ENCODE measurements around the gene MPC1. TPM values are rescaled to one million over a fixed set of nuclear protein-coding genes. Genes with fewer than 3 reads are reported as not detected.
"Not testable (repeated sequence)": the region's sequence is repeated elsewhere in the genome, so short reads cannot be mapped to it uniquely, and the experiment has no call there.

Gene MPC1
- total RNA-seq, 1 experiment from 2014 or later: 109 TPM

GRCh38 chr6:166345672-166346071 is 37.1 kb downstream of the MPC1 start:
- not testable (repeated sequence) for H3K9ac ChIP-seq (ENCODE audit: low read length); H3K36me3 ChIP-seq (ENCODE audit: insufficient read depth, low read length); H3K9me3 ChIP-seq (ENCODE audit: low read length); H3K4me2 ChIP-seq (ENCODE audit: low read depth, low read length, poor library complexity, severe bottlenecking); H4K20me1 ChIP-seq (ENCODE audit: insufficient read depth, low read depth, low read length); DNase-seq; H3K27me3 ChIP-seq (ENCODE audit: low read length); H2AFZ ChIP-seq (ENCODE audit: low read length); H3K27ac ChIP-seq (ENCODE audit: low read length); H3K9me2 ChIP-seq (replicated peaks; ENCODE audit: insufficient read depth, low read length); H3K4me3 ChIP-seq (ENCODE audit: low read length)
- peaks cover 28% of the 10 kb centered on the region for H3K4me1 ChIP-seq (ENCODE audit: low read length)
- peaks cover 23% of the 10 kb centered on the region for H3K79me2 ChIP-seq (ENCODE audit: low read length)

- Histone ChIP-seq H3K79me2 (ENCODE audit: low read length) (peaks cover 30% of the 10 kb centered on the region), H3K4me1 (ENCODE audit: low read length) (peaks cover 35% of the 10 kb centered on the region)
- H4K20me1 ChIP-seq (ENCODE audit: insufficient read depth, low read depth, low read length); H2AFZ ChIP-seq (ENCODE audit: low read length); H3K9me3 ChIP-seq (ENCODE audit: low read length); H3K4me2 ChIP-seq (ENCODE audit: low read depth, low read length, poor library complexity, severe bottlenecking); H3K4me3 ChIP-seq (ENCODE audit: low read length); H3K27me3 ChIP-seq (ENCODE audit: low read length); H3K27ac ChIP-seq (ENCODE audit: low read length); H3K36me3 ChIP-seq (ENCODE audit: insufficient read depth, low read length); H3K9me2 ChIP-seq (replicated peaks; ENCODE audit: insufficient read depth, low read length); DNase-seq; H3K9ac ChIP-seq (ENCODE audit: low read length): not testable (repeated sequence)
Observed at GRCh38 chr6:166344921-166345320, 37.8 kb downstream of the MPC1 start.

GRCh38 chr6:166344240-166344639 is 38.5 kb downstream of the MPC1 start:
- Histone ChIP-seq H3K4me3 (ENCODE audit: low read length) (no peak overlapping the region), H3K79me2 (ENCODE audit: low read length) (peaks cover 37% of the 10 kb centered on the region), H3K9me2 (replicated peaks; ENCODE audit: insufficient read depth, low read length) (no peaks in the 10 kb centered on the region), H3K27ac (ENCODE audit: low read length) (no peak overlapping the region), H3K36me3 (ENCODE audit: insufficient read depth, low read length) (peaks cover 4% of the 10 kb centered on the region; the same call in 1 of the 2 replicates), H3K9me3 (ENCODE audit: low read length) (no peaks in the 10 kb centered on the region), H2AFZ (ENCODE audit: low read length) (no peak overlapping the region), H3K9ac (ENCODE audit: low read length) (no peak overlapping the region), H3K4me2 (ENCODE audit: low read depth, low read length, poor library complexity, severe bottlenecking) (no peak overlapping the region), H4K20me1 (ENCODE audit: insufficient read depth, low read depth, low read length) (peaks cover 6% of the 10 kb centered on the region; the same call in 1 of the 2 replicates), H3K4me1 (ENCODE audit: low read length) (peaks cover 37% of the 10 kb centered on the region), H3K27me3 (ENCODE audit: low read length) (no peaks in the 10 kb centered on the region)
- no peak for DNase-seq

GRCh38 chr6:166343150-166343487 is 39.6 kb downstream of the MPC1 start:
- peaks cover 7% of the 10 kb centered on the region; the same call in 1 of the 2 replicates for H3K36me3 ChIP-seq (ENCODE audit: insufficient read depth, low read length)
- peaks cover 48% of the 10 kb centered on the region for H3K79me2 ChIP-seq (ENCODE audit: low read length)

GRCh38 chr6:166342349-166343149 is 40.2 kb downstream of the MPC1 start, which contains the start of gene SFT2D1:
TSS of gene SFT2D1 (minus strand) at chr6:166342545. CDS start at chr6:166342481, 64 bp downstream.
- H3K9ac ChIP-seq (ENCODE audit: low read length): peak within 1 kb of the TSS; percentile 93
- H3K27me3 ChIP-seq (ENCODE audit: low read length): no peaks in the 10 kb centered on the region
- peak within 1 kb of the TSS; percentile 79 for H3K27ac ChIP-seq (ENCODE audit: low read length)
- H3K4me3 ChIP-seq (ENCODE audit: low read length): peak within 1 kb of the TSS; percentile 94
- H3K79me2 ChIP-seq (ENCODE audit: low read length): peaks cover 54% of the 10 kb centered on the region
- peak; percentile 94 for DNase-seq
- peaks cover 12% of the 10 kb centered on the region; the same call in 1 of the 2 replicates for H4K20me1 ChIP-seq (ENCODE audit: insufficient read depth, low read depth, low read length)
- peaks cover 13% of the 10 kb centered on the region; the same call in 1 of the 2 replicates for H3K36me3 ChIP-seq (ENCODE audit: insufficient read depth, low read length)
- no peaks in the 10 kb centered on the region for H3K9me3 ChIP-seq (ENCODE audit: low read length)
- H3K4me2 ChIP-seq (ENCODE audit: low read depth, low read length, poor library complexity, severe bottlenecking): peak within 1 kb of the TSS; percentile 87
- H2AFZ ChIP-seq (ENCODE audit: low read length): peak within 1 kb of the TSS; percentile 35; the same call in 1 of the 2 replicates
- H3K9me2 ChIP-seq (replicated peaks; ENCODE audit: insufficient read depth, low read length): no peaks in the 10 kb centered on the region
- peaks cover 35% of the 10 kb centered on the region for H3K4me1 ChIP-seq (ENCODE audit: low read length)

More at GRCh38 chr6:166343150-166343487, 39.6 kb downstream of the MPC1 start:
- Histone ChIP-seq H3K27me3 (ENCODE audit: low read length) (no peaks in the 10 kb centered on the region), H3K4me3 (ENCODE audit: low read length) (peak overlapping the region; percentile 94), H3K4me2 (ENCODE audit: low read depth, low read length, poor library complexity, severe bottlenecking) (peak overlapping the region; percentile 87), H3K9ac (ENCODE audit: low read length) (peak overlapping the region; percentile 93), H3K9me2 (replicated peaks; ENCODE audit: insufficient read depth, low read length) (no peaks in the 10 kb centered on the region), H2AFZ (ENCODE audit: low read length) (peak overlapping the region; percentile 35; the same call in 1 of the 2 replicates), H3K4me1 (ENCODE audit: low read length) (peaks cover 37% of the 10 kb centered on the region), H4K20me1 (ENCODE audit: insufficient read depth, low read depth, low read length) (peaks cover 12% of the 10 kb centered on the region; the same call in 1 of the 2 replicates), H3K27ac (ENCODE audit: low read length) (peak overlapping the region; percentile 79), H3K9me3 (ENCODE audit: low read length) (no peaks in the 10 kb centered on the region)
- DNase-seq: peak; percentile 83

- H3K27me3 ChIP-seq (ENCODE audit: low read length): no peaks in the 10 kb centered on the region
- peaks cover 30% of the 10 kb centered on the region for H3K4me1 ChIP-seq (ENCODE audit: low read length)
- peak overlapping the region; percentile 52 for H3K27ac ChIP-seq (ENCODE audit: low read length)
- H3K9me2 ChIP-seq (replicated peaks; ENCODE audit: insufficient read depth, low read length): no peaks in the 10 kb centered on the region
- DNase-seq: peak; percentile 59
- peak overlapping the region; percentile 94 for H3K4me3 ChIP-seq (ENCODE audit: low read length)
- H2AFZ ChIP-seq (ENCODE audit: low read length): no peak overlapping the region
- peak overlapping the region; percentile 93 for H3K9ac ChIP-seq (ENCODE audit: low read length)
- peaks cover 12% of the 10 kb centered on the region; the same call in 1 of the 2 replicates for H4K20me1 ChIP-seq (ENCODE audit: insufficient read depth, low read depth, low read length)
- peaks cover 14% of the 10 kb centered on the region; the same call in 1 of the 2 replicates for H3K36me3 ChIP-seq (ENCODE audit: insufficient read depth, low read length)
- peaks cover 60% of the 10 kb centered on the region for H3K79me2 ChIP-seq (ENCODE audit: low read length)
- H3K9me3 ChIP-seq (ENCODE audit: low read length): no peaks in the 10 kb centered on the region
- peak overlapping the region; percentile 87 for H3K4me2 ChIP-seq (ENCODE audit: low read depth, low read length, poor library complexity, severe bottlenecking)
Observed at GRCh38 chr6:166341977-166342348, 40.8 kb downstream of the MPC1 start.

- Histone ChIP-seq H3K36me3 (ENCODE audit: insufficient read depth, low read length) (peaks cover 14% of the 10 kb centered on the region; the same call in 1 of the 2 replicates), H3K4me1 (ENCODE audit: low read length) (peaks cover 27% of the 10 kb centered on the region), H3K9me3 (ENCODE audit: low read length) (no peaks in the 10 kb centered on the region), H3K9me2 (replicated peaks; ENCODE audit: insufficient read depth, low read length) (no peaks in the 10 kb centered on the region), H3K79me2 (ENCODE audit: low read length) (peaks cover 65% of the 10 kb centered on the region), H3K27ac (ENCODE audit: low read length) (peak overlapping the region; percentile 52), H3K9ac (ENCODE audit: low read length) (peak overlapping the region; percentile 93), H3K4me3 (ENCODE audit: low read length) (peak overlapping the region; percentile 94), H3K27me3 (ENCODE audit: low read length) (no peaks in the 10 kb centered on the region), H2AFZ (ENCODE audit: low read length) (no peak overlapping the region), H4K20me1 (ENCODE audit: insufficient read depth, low read depth, low read length) (peaks cover 12% of the 10 kb centered on the region; the same call in 1 of the 2 replicates), H3K4me2 (ENCODE audit: low read depth, low read length, poor library complexity, severe bottlenecking) (peak overlapping the region; percentile 87)
- DNase-seq: peak; percentile 68
Observed at GRCh38 chr6:166341464-166341863, 41.3 kb downstream of the MPC1 start.

- H3K9ac ChIP-seq (ENCODE audit: low read length): no peak overlapping the region
- no peaks in the 10 kb centered on the region for H3K27me3 ChIP-seq (ENCODE audit: low read length)
- peaks cover 91% of the 10 kb centered on the region for H3K79me2 ChIP-seq (ENCODE audit: low read length)
- peaks cover 32% of the 10 kb centered on the region for H3K4me1 ChIP-seq (ENCODE audit: low read length)
- peaks cover 15% of the 10 kb centered on the region; the same call in 1 of the 2 replicates for H4K20me1 ChIP-seq (ENCODE audit: insufficient read depth, low read depth, low read length)
- no peak for DNase-seq
- no peaks in the 10 kb centered on the region for H3K9me3 ChIP-seq (ENCODE audit: low read length)
- H3K9me2 ChIP-seq (replicated peaks; ENCODE audit: insufficient read depth, low read length): no peaks in the 10 kb centered on the region
- no peak overlapping the region for H3K4me3 ChIP-seq (ENCODE audit: low read length)
- H2AFZ ChIP-seq (ENCODE audit: low read length): no peak overlapping the region
- H3K4me2 ChIP-seq (ENCODE audit: low read depth, low read length, poor library complexity, severe bottlenecking): no peak overlapping the region
- peaks cover 18% of the 10 kb centered on the region; the same call in 1 of the 2 replicates for H3K36me3 ChIP-seq (ENCODE audit: insufficient read depth, low read length)
- H3K27ac ChIP-seq (ENCODE audit: low read length): no peak overlapping the region
Observed at GRCh38 chr6:166338854-166339253, 43.9 kb downstream of the MPC1 start.
